OCI-LY1 (cell line): Measurements from ENCODE around the gene NXN.

Source experiments
- H2AFZ ChIP-seq: fragments of 200-600 bp; sonication (generic), shearing (Covaris generic); 2 replicates; pipeline ENCODE4 v1.6.0; 2014; ENCODE audit warnings: antibody characterized with exemption, mild to moderate bottlenecking, low read length
- H3F3A ChIP-seq: fragments of 200-600 bp; sonication (generic), shearing (Covaris generic); 2 replicates; pipeline ENCODE4 v1.6.0; 2014; ENCODE audit warnings: mild to moderate bottlenecking, antibody characterized with exemption, low read length, moderate library complexity; ENCODE audit not compliant: insufficient read depth
- H3K27ac ChIP-seq: fragments of 200-600 bp; sonication (generic); 2 replicates; pipeline ENCODE4 v1.5.1; 2014; ENCODE audit warnings: low read length, mixed run types, mild to moderate bottlenecking, low read depth; ENCODE audit not compliant: poor library complexity, severe bottlenecking
- H3K27me3 ChIP-seq: fragments of 200-600 bp; sonication (generic); 2 replicates; pipeline ENCODE4 v1.6.0; 2014; ENCODE audit warnings: antibody characterized with exemption, mild to moderate bottlenecking, low read length, moderate library complexity; ENCODE audit not compliant: insufficient read depth
- H3K36me3 ChIP-seq: fragments of 200-600 bp; sonication (generic); 2 replicates; pipeline ENCODE4 v1.6.1; 2014; ENCODE audit warnings: mild to moderate bottlenecking, antibody characterized with exemption, low read length, moderate library complexity, mixed read lengths; ENCODE audit not compliant: insufficient read depth
- H3K4me1 ChIP-seq: fragments of 200-600 bp; sonication (generic); 2 replicates; pipeline ENCODE4 v1.5.1; 2014; ENCODE audit warnings: mild to moderate bottlenecking, low read length, moderate library complexity; ENCODE audit not compliant: insufficient read depth, severe bottlenecking
- H3K4me2 ChIP-seq: fragments of 200-600 bp; sonication (generic), shearing (Covaris generic); 2 replicates; pipeline ENCODE4 v1.6.1; 2014; ENCODE audit warnings: low read length
- H3K4me3 ChIP-seq: fragments of 200-600 bp; sonication (generic); 2 replicates; pipeline ENCODE4 v1.5.1; 2014; ENCODE audit warnings: low read length, low read depth, mild to moderate bottlenecking, mixed read lengths; ENCODE audit not compliant: poor library complexity, severe bottlenecking
- H3K79me2 ChIP-seq: fragments of 200-600 bp; shearing (Covaris generic); 2 replicates; pipeline ENCODE4 v1.6.1; 2016; ENCODE audit warnings: mixed run types, low read length, mixed read lengths; ENCODE audit not compliant: insufficient read depth
- H3K9ac ChIP-seq: fragments of 200-600 bp; sonication (generic), shearing (Covaris generic); 2 replicates; pipeline ENCODE4 v1.6.1; 2014; ENCODE audit warnings: mild to moderate bottlenecking, low read length, mixed read lengths
- H3K9me2 ChIP-seq: fragments of 200-600 bp; sonication (generic), shearing (Covaris generic); 2 replicates; pipeline ENCODE4 v1.6.1; 2014; ENCODE audit warnings: low read depth, mild to moderate bottlenecking, low read length, mixed read lengths
- H3K9me3 ChIP-seq: fragments of 200-600 bp; shearing (Covaris generic); 2 replicates; pipeline ENCODE4 v1.6.1; 2014; ENCODE audit warnings: low read length, mixed read lengths
- H4K20me1 ChIP-seq: fragments of 200-600 bp; sonication (generic), shearing (Covaris generic); 2 replicates; pipeline ENCODE4 v1.6.0; 2016; ENCODE audit warnings: mild to moderate bottlenecking, low read length; ENCODE audit not compliant: insufficient read depth
- EZH2 ChIP-seq: fragments of 200-600 bp; sonication (generic), shearing (Covaris generic); IDR thresholded peaks from 2 replicates; pipeline ENCODE4 v1.8.0; 2017; ENCODE audit warnings: borderline replicate concordance, mixed run types, mild to moderate bottlenecking, antibody characterized with exemption, low read length, moderate library complexity, mixed read lengths
- TF ChIP-seq, protein P1 (sequence below): fragments of 200-600 bp; sonication (generic), shearing (Covaris generic); IDR thresholded peaks from 2 replicates; pipeline ENCODE4 v1.5.1; 2017; ENCODE audit warnings: mild to moderate bottlenecking, antibody characterized with exemption, low read length, moderate library complexity, mixed read lengths

Gene NXN

GRCh38 chr17:968812-969730 lies 10.5 kb downstream of the NXN start:
- TF ChIP-seq EZH2, result no peak
- TF ChIP-seq, protein P1, sequence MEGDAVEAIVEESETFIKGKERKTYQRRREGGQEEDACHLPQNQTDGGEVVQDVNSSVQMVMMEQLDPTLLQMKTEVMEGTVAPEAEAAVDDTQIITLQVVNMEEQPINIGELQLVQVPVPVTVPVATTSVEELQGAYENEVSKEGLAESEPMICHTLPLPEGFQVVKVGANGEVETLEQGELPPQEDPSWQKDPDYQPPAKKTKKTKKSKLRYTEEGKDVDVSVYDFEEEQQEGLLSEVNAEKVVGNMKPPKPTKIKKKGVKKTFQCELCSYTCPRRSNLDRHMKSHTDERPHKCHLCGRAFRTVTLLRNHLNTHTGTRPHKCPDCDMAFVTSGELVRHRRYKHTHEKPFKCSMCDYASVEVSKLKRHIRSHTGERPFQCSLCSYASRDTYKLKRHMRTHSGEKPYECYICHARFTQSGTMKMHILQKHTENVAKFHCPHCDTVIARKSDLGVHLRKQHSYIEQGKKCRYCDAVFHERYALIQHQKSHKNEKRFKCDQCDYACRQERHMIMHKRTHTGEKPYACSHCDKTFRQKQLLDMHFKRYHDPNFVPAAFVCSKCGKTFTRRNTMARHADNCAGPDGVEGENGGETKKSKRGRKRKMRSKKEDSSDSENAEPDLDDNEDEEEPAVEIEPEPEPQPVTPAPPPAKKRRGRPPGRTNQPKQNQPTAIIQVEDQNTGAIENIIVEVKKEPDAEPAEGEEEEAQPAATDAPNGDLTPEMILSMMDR, result no peak
- Histone ChIP-seq H3K79me2 (no peaks in the 10 kb centered on the region), H3F3A (no peaks in the 10 kb centered on the region), H3K27me3 (no peaks in the 10 kb centered on the region; the same call in 1 of the 2 replicates), H2AFZ (no peak overlapping the region), H3K4me3 (no peak overlapping the region), H3K4me1 (no peaks in the 10 kb centered on the region), H3K9me3 (no peaks in the 10 kb centered on the region), H4K20me1 (no peaks in the 10 kb centered on the region), H3K9ac (no peak overlapping the region), H3K4me2 (no peak overlapping the region), H3K9me2 (no peaks in the 10 kb centered on the region), H3K27ac (no peak overlapping the region), H3K36me3 (no peaks in the 10 kb centered on the region)

GRCh38 chr17:967122-967521 lies 12.5 kb downstream of the NXN start:
- Histone ChIP-seq H3K79me2 (no peaks in the 10 kb centered on the region), H3K9me3 (no peaks in the 10 kb centered on the region), H3K27me3 (no peaks in the 10 kb centered on the region; the same call in 1 of the 2 replicates), H3K4me1 (no peaks in the 10 kb centered on the region), H3K9me2 (no peaks in the 10 kb centered on the region), H3F3A (no peaks in the 10 kb centered on the region), H3K36me3 (no peaks in the 10 kb centered on the region), H3K27ac (no peak overlapping the region), H3K9ac (no peak overlapping the region), H4K20me1 (no peaks in the 10 kb centered on the region), H3K4me3 (no peak overlapping the region), H2AFZ (no peak overlapping the region), H3K4me2 (no peak overlapping the region)
- TF ChIP-seq EZH2, result no peak
- TF ChIP-seq, protein P1, result no peak

GRCh38 chr17:965311-965989 lies 14.1 kb downstream of the NXN start:
- H3K27ac ChIP-seq, result no peak overlapping the region
- H3K79me2 ChIP-seq, result no peaks in the 10 kb centered on the region
- H3K4me3 ChIP-seq, result no peak overlapping the region
- H3K36me3 ChIP-seq, result no peaks in the 10 kb centered on the region
- H3K4me2 ChIP-seq, result no peak overlapping the region
- H3F3A ChIP-seq, result no peaks in the 10 kb centered on the region
- H4K20me1 ChIP-seq, result no peaks in the 10 kb centered on the region
- no peaks in the 10 kb centered on the region for H3K9me2 ChIP-seq
- H2AFZ ChIP-seq, result no peak overlapping the region
- H3K9me3 ChIP-seq, result no peaks in the 10 kb centered on the region
- no peaks in the 10 kb centered on the region for H3K4me1 ChIP-seq
- H3K27me3 ChIP-seq, result no peaks in the 10 kb centered on the region; the same call in 1 of the 2 replicates
- TF ChIP-seq EZH2, result no peak
- TF ChIP-seq, protein P1, result no peak
- no peak overlapping the region for H3K9ac ChIP-seq
